ENCODE data around the gene IFT81.
"Not testable (repeated sequence)": the region's sequence is repeated elsewhere in the genome, so short reads cannot be mapped to it uniquely, and the experiment has no call there.

IFT81 gene

DNA sequence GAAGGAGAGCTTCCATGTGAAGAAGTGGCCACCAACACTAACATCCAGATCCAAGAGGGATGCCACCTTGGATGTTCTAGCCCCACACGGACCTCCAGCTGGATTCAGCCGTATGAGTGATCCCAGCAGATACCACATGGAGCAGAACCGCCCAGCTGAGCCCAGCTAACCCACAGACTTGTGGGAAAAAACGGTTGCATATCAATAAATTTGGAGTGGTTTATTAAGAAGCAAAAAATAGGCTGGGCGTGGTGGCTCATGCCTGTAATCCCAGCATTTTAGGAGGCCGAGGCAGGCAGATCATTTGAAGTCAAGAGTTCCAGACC, 11.9 kb upstream of the IFT81 start:
- peaks cover 24% of the 10 kb centered on the region for H3K4me1 ChIP-seq (ENCODE audit: control insufficient read depth, insufficient read depth, low read length)
- no peak overlapping the region for H3K4me3 ChIP-seq (ENCODE audit: low read length)
- no peaks in the 10 kb centered on the region for H3K27me3 ChIP-seq (ENCODE audit: control insufficient read depth, insufficient read depth, low read length)
- no peak overlapping the region for H3K9ac ChIP-seq (ENCODE audit: low read length)
- H3K27ac ChIP-seq (ENCODE audit: low read depth, low read length), result no peak overlapping the region
- H3K36me3 ChIP-seq (ENCODE audit: control insufficient read depth, insufficient read depth, low read length), result no peaks in the 10 kb centered on the region

- Histone ChIP-seq H3K4me1 (ENCODE audit: control insufficient read depth, insufficient read depth, low read length) (peaks cover 4% of the 10 kb centered on the region), H3K36me3 (ENCODE audit: control insufficient read depth, insufficient read depth, low read length) (no peaks in the 10 kb centered on the region), H3K9ac (ENCODE audit: low read length) (no peak overlapping the region), H3K27ac (ENCODE audit: low read depth, low read length) (peak overlapping the region; percentile 10), H3K4me3 (ENCODE audit: low read length) (no peak overlapping the region), H3K27me3 (ENCODE audit: control insufficient read depth, insufficient read depth, low read length) (no peaks in the 10 kb centered on the region)
Measured at GRCh38 chr12:110114528-110114937, 9.6 kb upstream of the IFT81 start.

- H3K36me3 ChIP-seq (ENCODE audit: control insufficient read depth, insufficient read depth, low read length), result no peaks in the 10 kb centered on the region
- no peaks in the 10 kb centered on the region for H3K27me3 ChIP-seq (ENCODE audit: control insufficient read depth, insufficient read depth, low read length)
- no peak overlapping the region for H3K4me3 ChIP-seq (ENCODE audit: low read length)
- H3K9ac ChIP-seq (ENCODE audit: low read length), result no peak overlapping the region
- H3K27ac ChIP-seq (ENCODE audit: low read depth, low read length), result no peak overlapping the region
- no peaks in the 10 kb centered on the region for H3K4me1 ChIP-seq (ENCODE audit: control insufficient read depth, insufficient read depth, low read length)
Measured at GRCh38 chr12:110115675-110116074, 8.5 kb upstream of the IFT81 start.

- no peaks in the 10 kb centered on the region for H3K4me1 ChIP-seq (ENCODE audit: control insufficient read depth, insufficient read depth, low read length)
- H3K9ac ChIP-seq (ENCODE audit: low read length), result no peak overlapping the region
- H3K27me3 ChIP-seq (ENCODE audit: control insufficient read depth, insufficient read depth, low read length), result no peaks in the 10 kb centered on the region
- no peak overlapping the region for H3K4me3 ChIP-seq (ENCODE audit: low read length)
- H3K36me3 ChIP-seq (ENCODE audit: control insufficient read depth, insufficient read depth, low read length), result no peaks in the 10 kb centered on the region
- H3K27ac ChIP-seq (ENCODE audit: low read depth, low read length), result no peak overlapping the region
Measured at GRCh38 chr12:110116623-110117022, 7.5 kb upstream of the IFT81 start.

DNA sequence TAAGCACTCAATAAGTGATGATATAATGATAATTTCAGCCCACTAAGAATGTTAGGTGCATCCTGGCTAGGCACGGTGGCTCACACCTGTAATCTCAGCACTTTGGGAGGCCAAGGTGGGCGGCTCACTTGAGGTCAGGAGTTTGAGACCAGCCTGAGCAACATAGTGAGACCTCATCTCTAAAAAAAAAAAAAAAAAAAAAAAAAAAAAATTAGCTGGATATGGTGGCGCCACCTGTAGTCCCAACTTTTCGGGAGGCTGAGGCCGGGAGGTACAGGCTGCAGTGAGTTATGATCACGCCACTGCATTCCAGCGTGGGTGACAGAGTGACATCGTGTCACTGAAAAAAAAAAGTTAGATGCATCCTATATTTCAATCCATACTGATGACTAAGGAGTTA, 6.9 kb upstream of the IFT81 start:
- not testable (repeated sequence) for H3K9ac ChIP-seq (ENCODE audit: low read length); H3K4me3 ChIP-seq (ENCODE audit: low read length); H3K4me1 ChIP-seq (ENCODE audit: control insufficient read depth, insufficient read depth, low read length); H3K36me3 ChIP-seq (ENCODE audit: control insufficient read depth, insufficient read depth, low read length); H3K27ac ChIP-seq (ENCODE audit: low read depth, low read length); H3K27me3 ChIP-seq (ENCODE audit: control insufficient read depth, insufficient read depth, low read length)

DNA sequence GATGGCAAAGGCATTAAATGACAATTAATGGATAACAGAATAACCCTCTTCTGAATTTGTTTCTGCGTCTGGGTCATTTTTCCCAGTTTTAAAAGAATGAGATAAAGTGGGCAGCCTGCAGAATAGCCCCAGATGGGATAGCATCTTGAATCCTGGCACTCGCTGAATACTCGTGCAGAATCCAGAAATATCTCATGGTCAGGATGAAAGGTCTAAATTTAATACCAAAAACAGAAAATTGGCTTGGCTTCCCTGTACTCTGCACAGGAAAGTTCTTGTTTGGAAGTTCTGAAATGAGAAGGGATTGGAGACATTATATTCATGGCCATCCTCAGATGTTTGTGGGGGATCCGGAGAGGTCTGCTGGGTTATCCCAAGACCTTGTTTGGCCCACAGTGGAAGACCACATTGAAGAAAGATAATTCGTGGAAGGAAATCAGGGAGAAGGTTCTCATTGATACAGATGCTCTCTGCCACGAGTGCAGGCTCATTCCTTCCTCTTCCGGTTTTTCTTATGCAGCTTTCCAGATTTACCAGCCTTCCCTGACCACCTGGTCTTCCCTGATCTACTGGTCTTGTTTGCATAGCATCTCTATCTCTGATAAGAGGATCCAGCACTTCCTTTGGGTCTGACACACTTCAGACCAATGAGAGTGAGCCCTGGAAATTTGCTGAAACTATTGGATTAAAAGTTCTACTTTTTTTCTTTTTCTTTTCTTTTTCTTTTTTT, 6.0 kb upstream of the IFT81 start:
- Histone ChIP-seq H3K27ac (ENCODE audit: low read depth, low read length) (no peak overlapping the region), H3K27me3 (ENCODE audit: control insufficient read depth, insufficient read depth, low read length) (no peaks in the 10 kb centered on the region), H3K4me3 (ENCODE audit: low read length) (no peak overlapping the region), H3K9ac (ENCODE audit: low read length) (no peak overlapping the region), H3K4me1 (ENCODE audit: control insufficient read depth, insufficient read depth, low read length) (no peaks in the 10 kb centered on the region), H3K36me3 (ENCODE audit: control insufficient read depth, insufficient read depth, low read length) (no peaks in the 10 kb centered on the region)

DNA sequence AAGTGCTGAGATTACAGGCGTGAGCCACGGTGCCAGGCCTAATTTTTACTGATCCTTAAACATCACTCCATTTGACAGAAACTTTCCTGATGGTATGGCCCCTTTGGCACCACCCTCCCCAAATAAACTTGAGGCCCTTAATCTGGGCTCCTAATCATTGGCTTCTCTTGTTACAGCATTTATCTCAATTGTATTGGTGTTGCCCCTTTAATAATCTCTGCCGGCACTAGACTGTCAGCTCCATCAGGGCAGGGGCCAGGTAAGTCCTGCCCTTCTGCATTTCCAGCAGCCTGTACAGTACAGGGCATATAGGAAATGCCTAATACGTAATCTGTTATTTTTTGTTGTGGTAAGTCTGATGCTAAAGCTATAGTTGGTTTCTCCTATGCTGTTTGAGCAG, 1.2 kb upstream of the IFT81 start:
- Histone ChIP-seq H3K4me3 (ENCODE audit: low read length) (no peak overlapping the region), H3K27ac (ENCODE audit: low read depth, low read length) (no peak overlapping the region), H3K9ac (ENCODE audit: low read length) (no peak overlapping the region), H3K36me3 (ENCODE audit: control insufficient read depth, insufficient read depth, low read length) (no peaks in the 10 kb centered on the region), H3K27me3 (ENCODE audit: control insufficient read depth, insufficient read depth, low read length) (no peaks in the 10 kb centered on the region), H3K4me1 (ENCODE audit: control insufficient read depth, insufficient read depth, low read length) (peaks cover 4% of the 10 kb centered on the region)

- H3K27ac ChIP-seq (ENCODE audit: low read depth, low read length), result no peak overlapping the region
- H3K4me3 ChIP-seq (ENCODE audit: low read length), result peak overlapping the region; percentile 33
- no peak overlapping the region for H3K9ac ChIP-seq (ENCODE audit: low read length)
Measured at GRCh38 chr12:110123919-110124268, 263 bp upstream of the IFT81 start.

GRCh38 chr12:110126557-110126956, 2.4 kb downstream of the IFT81 start:
- H3K4me1 ChIP-seq (ENCODE audit: control insufficient read depth, insufficient read depth, low read length), result peaks cover 4% of the 10 kb centered on the region
- no peak overlapping the region for H3K4me3 ChIP-seq (ENCODE audit: low read length)
- H3K27ac ChIP-seq (ENCODE audit: low read depth, low read length), result no peak overlapping the region
- no peaks in the 10 kb centered on the region for H3K27me3 ChIP-seq (ENCODE audit: control insufficient read depth, insufficient read depth, low read length)
- H3K9ac ChIP-seq (ENCODE audit: low read length), result no peak overlapping the region
- no peaks in the 10 kb centered on the region for H3K36me3 ChIP-seq (ENCODE audit: control insufficient read depth, insufficient read depth, low read length)

More at GRCh38 chr12:110123919-110124268, 263 bp upstream of the IFT81 start:
- Histone ChIP-seq H3K4me1 (ENCODE audit: control insufficient read depth, insufficient read depth, low read length) (peaks cover 4% of the 10 kb centered on the region), H3K27me3 (ENCODE audit: control insufficient read depth, insufficient read depth, low read length) (no peaks in the 10 kb centered on the region), H3K36me3 (ENCODE audit: control insufficient read depth, insufficient read depth, low read length) (no peaks in the 10 kb centered on the region)

DNA sequence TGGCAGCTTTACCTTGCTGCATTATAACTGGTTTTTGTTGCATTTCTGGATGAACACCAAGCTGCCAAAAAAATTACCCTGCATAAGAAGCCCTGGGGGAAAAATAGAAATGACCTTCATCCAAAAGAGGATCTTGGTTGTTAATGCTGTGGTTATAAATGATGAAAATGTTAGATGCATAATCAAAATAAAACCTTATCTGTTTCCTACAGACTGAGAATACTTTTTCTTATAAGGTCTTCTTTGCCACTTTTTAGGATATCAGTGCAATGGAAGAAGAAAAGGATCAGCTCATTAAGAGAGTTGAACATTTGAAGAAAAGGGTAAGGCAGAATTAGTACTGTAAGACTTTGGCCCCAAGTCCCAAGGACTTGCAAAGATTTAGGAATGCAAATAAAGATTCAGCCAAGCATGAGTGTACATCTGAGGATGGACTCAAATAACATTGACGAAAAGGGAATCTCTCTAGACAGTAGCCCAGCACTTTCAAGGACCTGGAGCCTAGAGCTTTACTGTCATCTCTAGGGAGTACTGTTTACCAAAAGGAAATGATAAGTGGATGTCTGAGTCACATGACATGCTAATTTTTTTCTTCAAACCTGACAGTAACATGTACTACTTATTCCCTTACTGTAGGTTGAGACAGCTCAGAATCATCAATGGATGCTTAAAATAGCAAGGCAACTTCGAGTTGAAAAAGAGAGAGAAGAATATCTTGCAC, 10.7 kb downstream of the IFT81 start:
- no peaks in the 10 kb centered on the region for H3K27me3 ChIP-seq (ENCODE audit: control insufficient read depth, insufficient read depth, low read length)
- no peak overlapping the region for H3K9ac ChIP-seq (ENCODE audit: low read length)
- H3K27ac ChIP-seq (ENCODE audit: low read depth, low read length), result peak overlapping the region; percentile 46
- no peaks in the 10 kb centered on the region for H3K36me3 ChIP-seq (ENCODE audit: control insufficient read depth, insufficient read depth, low read length)
- no peak overlapping the region for H3K4me3 ChIP-seq (ENCODE audit: low read length)
- H3K4me1 ChIP-seq (ENCODE audit: control insufficient read depth, insufficient read depth, low read length), result peaks cover 2% of the 10 kb centered on the region

DNA sequence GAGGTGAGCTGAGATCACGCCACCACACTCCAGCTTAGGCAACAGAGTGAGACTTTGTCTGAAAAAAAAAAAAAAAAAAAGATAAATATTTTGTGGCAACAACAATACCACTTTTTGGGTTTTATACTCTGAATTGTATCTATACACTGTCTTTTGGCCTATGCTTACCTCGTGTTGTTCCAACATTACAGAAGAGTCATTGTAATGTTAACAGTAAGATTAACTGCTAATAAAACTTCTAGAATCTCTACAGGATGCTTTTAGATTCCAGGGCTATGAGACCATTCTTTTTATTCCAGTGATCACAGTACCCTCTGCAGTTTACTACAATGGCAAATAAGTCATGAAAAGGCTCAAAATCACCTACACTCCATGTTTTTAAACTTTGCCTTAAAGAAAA, 11.6 kb downstream of the IFT81 start:
- H3K27ac ChIP-seq (ENCODE audit: low read depth, low read length), result no peak overlapping the region
- no peaks in the 10 kb centered on the region for H3K27me3 ChIP-seq (ENCODE audit: control insufficient read depth, insufficient read depth, low read length)
- no peak overlapping the region for H3K4me3 ChIP-seq (ENCODE audit: low read length)
- no peaks in the 10 kb centered on the region for H3K36me3 ChIP-seq (ENCODE audit: control insufficient read depth, insufficient read depth, low read length)
- H3K4me1 ChIP-seq (ENCODE audit: control insufficient read depth, insufficient read depth, low read length), result peaks cover 2% of the 10 kb centered on the region
- H3K9ac ChIP-seq (ENCODE audit: low read length), result no peak overlapping the region

- Histone ChIP-seq H3K9ac (ENCODE audit: low read length) (no peak overlapping the region), H3K36me3 (ENCODE audit: control insufficient read depth, insufficient read depth, low read length) (no peaks in the 10 kb centered on the region), H3K4me1 (ENCODE audit: control insufficient read depth, insufficient read depth, low read length) (peaks cover 2% of the 10 kb centered on the region), H3K27me3 (ENCODE audit: control insufficient read depth, insufficient read depth, low read length) (no peaks in the 10 kb centered on the region), H3K27ac (ENCODE audit: low read depth, low read length) (no peak overlapping the region), H3K4me3 (ENCODE audit: low read length) (no peak overlapping the region)
Measured at GRCh38 chr12:110137786-110138185, 13.6 kb downstream of the IFT81 start.

- no peak overlapping the region for H3K27ac ChIP-seq (ENCODE audit: low read depth, low read length)
Measured at GRCh38 chr12:110141389-110141788, 17.2 kb downstream of the IFT81 start.

More at GRCh38 chr12:110141389-110141788, 17.2 kb downstream of the IFT81 start:
- Histone ChIP-seq H3K9ac (ENCODE audit: low read length) (no peak overlapping the region), H3K36me3 (ENCODE audit: control insufficient read depth, insufficient read depth, low read length) (no peaks in the 10 kb centered on the region), H3K4me1 (ENCODE audit: control insufficient read depth, insufficient read depth, low read length) (no peaks in the 10 kb centered on the region), H3K4me3 (ENCODE audit: low read length) (no peak overlapping the region), H3K27me3 (ENCODE audit: control insufficient read depth, insufficient read depth, low read length) (no peaks in the 10 kb centered on the region)
